Retinal pigment epithelial cell (primary cell): ENCODE measurements around the gene SNCB.

Source experiments
- DNase-seq: peaks from one replicate; pipeline ENCODE4 v3.0.0-alpha.2; 2010; ENCODE audit warnings: low read depth
- H3K4me3 ChIP-seq: 2 replicates; pipeline ENCODE4 v1.5.1; 2011; ENCODE audit warnings: mild to moderate bottlenecking, low read length, control low read depth, moderate library complexity
- TF ChIP-seq, protein P1 (sequence below): conservative IDR thresholded peaks from 2 replicates; pipeline ENCODE4 v1.5.1; 2011; ENCODE audit warnings: low read depth, low read length, control low read depth, inconsistent platforms

Gene SNCB

DNA sequence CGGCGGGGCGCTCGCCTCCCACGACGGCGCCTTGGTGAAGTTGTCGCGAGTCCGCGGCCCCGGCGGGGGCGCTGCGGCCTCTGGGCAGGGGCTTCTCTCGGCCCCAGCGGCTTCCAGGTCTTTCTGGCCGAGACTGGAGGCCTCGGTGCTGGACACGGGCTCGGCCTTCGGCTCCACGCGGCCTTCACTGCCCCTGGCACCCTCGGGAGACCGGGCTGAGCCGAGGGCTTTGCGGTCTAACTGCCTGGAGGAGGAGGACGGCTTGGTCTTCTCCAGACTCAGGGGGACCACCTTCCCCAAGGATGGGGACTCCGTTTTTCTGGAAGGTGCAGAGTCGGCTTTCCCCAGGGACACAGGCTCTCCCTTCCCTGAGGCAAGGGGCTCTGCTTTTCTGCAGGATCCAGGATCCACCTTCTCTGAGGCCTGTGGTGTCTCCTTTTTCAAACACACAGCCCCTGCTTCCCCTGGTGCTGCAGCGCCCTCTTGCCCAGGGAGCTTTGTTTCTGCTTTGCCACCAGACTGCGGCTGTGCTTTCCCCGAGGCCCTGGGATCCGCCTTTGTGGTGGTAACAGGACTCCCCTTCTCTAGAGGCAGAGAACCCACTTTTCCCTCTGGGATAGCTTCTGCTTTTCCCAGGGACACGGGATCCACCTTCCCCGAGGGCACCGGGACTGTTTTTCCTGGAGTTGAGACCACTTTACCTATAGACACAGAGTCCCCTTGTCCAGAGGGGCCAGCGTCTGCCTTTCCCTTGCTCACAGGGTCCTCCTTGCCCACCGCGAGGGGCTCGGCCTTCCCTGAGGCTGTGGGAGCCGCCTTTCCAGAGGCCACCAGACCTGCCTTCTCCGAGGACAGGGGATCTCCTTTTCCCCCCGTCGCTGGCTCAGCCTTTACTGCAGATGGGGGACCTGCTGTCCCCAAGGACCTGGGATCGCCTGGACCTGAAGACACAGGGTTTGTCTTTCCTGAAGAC is 32.6 kb downstream of the SNCB start:
- no peak for DNase-seq
- TF ChIP-seq, protein P1, sequence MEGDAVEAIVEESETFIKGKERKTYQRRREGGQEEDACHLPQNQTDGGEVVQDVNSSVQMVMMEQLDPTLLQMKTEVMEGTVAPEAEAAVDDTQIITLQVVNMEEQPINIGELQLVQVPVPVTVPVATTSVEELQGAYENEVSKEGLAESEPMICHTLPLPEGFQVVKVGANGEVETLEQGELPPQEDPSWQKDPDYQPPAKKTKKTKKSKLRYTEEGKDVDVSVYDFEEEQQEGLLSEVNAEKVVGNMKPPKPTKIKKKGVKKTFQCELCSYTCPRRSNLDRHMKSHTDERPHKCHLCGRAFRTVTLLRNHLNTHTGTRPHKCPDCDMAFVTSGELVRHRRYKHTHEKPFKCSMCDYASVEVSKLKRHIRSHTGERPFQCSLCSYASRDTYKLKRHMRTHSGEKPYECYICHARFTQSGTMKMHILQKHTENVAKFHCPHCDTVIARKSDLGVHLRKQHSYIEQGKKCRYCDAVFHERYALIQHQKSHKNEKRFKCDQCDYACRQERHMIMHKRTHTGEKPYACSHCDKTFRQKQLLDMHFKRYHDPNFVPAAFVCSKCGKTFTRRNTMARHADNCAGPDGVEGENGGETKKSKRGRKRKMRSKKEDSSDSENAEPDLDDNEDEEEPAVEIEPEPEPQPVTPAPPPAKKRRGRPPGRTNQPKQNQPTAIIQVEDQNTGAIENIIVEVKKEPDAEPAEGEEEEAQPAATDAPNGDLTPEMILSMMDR: no peak
- no peak overlapping the region for H3K4me3 ChIP-seq

DNA sequence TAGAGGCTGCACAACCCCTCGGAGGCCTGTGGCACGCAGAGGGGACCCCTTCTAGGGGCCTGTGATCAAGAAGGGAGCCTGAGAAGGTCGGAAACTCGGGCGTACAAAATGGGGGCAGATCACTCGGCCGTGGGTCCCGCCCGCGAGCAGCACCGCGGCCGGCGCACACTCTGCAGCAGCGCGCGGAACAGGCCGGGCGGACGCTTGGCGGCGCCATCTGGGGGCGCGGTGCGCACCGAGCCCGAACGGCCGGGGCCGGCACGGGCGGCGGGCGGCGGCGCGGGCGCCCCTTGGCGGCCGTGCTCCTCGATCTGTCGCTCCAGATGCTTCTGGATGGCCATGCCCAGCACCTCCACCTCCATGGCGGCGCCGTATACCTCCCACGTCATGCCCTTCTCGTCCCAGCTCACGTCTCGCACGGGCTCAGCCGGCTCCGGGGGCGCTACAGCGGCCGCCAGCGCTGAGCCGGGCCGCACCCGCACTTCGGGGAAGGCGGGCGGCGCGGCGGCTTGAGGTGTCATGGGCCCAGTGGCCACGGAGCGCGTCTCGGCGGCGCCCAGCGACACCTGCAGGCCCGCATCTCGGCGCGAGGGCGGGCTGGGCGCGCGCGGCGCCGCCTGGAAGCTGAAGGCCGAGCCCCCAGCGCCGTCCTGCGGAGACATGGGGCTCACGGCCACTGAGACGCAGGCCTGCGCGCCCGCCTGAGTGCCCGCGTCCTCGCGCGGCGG is 33.5 kb downstream of the SNCB start:
- TF ChIP-seq, protein P1: no peak
- no peak for DNase-seq
- H3K4me3 ChIP-seq: peak overlapping the region; percentile 25

DNA sequence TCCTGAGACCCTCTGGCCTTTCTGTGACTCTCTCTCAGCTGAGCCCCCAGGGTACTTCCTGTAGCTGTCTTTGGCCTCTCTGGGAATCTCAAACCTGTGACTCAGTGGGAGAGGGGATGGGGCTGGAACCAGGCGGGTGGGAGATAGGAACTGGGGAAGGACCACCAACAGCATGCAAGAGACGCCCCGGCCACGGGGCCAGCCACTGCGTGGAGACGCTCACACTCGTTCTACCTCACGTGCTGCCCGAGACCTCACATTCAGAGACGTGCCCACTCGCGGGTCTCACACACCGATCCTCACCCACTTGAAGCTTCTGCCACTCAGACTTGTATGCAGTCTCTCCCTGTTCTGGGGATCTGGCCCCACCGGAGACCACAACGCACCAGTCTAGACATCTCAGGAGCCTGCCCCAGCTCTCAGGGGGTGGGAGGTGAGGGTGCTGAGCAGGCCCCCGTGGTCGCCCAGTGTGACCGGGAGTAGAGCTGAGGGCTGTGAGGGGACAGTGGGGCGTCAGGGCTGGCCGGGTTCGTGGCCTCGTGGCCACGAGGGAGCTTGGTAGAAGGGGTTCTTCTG is 34.2 kb downstream of the SNCB start:
- H3K4me3 ChIP-seq: no peak overlapping the region
- TF ChIP-seq, protein P1: no peak
- DNase-seq: no peak

DNA sequence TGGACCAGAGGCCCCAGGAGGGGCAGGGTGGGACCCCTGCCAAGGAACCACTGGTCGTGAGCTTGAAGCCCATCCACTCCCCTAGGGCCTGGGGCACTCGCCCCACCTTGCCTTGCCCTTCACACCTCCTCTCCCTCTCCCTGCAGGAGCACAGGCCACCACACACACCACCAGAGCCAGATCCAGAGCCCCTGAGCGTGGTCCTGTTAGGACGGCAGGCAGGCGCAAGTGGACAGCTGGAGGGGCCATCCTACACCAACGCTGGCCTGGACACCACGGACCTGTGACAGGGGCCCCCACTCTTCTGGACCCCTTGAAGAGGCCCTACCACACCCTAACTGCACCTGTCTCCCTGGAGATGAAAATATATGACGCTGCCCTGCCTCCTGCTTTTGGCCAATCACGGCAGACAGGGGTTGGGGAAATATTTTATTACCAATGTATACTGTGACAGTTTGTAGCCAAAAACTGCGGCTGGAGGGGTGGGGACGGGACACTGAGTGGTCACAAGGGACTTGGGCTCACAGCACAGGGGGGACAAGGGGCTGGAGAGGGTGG is 34.9 kb downstream of the SNCB start:
- TF ChIP-seq, protein P1: no peak
- no peak overlapping the region for H3K4me3 ChIP-seq
- no peak for DNase-seq

DNA sequence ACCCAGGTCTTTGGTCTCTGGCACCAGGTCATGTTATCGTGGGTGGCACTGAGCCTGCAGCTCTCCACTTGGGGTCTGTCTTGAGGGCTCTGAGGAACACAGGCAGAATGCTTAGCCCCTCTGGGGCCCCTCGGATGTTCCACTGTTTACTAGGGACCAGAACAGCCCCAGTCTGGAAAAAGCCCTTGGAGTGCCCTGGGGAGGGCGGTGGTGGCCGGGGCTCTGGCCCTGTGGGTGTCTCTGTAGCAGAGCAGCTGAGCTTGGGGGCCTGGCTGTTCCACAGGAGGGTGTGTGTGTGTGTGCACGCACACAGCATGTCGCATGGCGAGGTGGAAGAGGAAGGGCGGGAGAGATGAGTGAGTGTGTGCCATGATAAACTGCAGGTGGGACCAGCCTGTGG is 35.8 kb downstream of the SNCB start:
- TF ChIP-seq, protein P1: no peak
- no peak for DNase-seq

DNA sequence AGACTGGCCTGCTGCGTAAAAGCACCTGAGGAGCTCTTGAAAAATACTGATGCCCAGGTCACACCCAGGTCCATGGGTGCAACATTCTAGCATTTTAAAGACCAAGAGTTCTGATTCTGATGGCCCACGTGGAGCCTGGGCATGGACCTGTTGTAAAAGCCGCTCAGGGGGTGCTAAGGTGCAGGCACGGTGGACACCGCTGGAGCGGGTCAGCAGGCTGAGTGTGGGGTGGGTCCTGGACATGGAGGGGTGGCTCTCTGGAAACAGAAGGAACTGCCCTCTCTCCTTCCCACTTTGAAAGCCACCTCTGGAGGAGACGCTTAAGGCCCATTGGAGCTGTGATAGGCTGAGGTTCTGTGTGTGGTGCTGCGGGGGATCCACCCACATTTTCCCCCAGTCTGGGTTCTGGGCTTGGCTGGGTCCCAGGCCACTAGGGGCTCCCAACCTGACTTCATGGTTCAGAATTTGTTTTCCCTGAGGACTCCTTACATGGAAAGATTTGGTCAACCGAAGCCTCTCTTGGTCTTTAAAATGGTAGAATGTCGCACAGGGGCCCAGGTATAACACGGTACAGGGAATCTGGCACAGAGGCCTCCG is 37.0 kb downstream of the SNCB start:
- H3K4me3 ChIP-seq: no peak overlapping the region
- no peak for DNase-seq
- TF ChIP-seq, protein P1: no peak

More for the DNA sequence above, 35.8 kb downstream of the SNCB start:
- no peak overlapping the region for H3K4me3 ChIP-seq
